HCT116 (cell line): ENCODE measurements around the gene KCNQ1OT1. TPM values are rescaled to one million over a fixed set of nuclear protein-coding genes. Genes with fewer than 3 reads are reported as not detected.

Experiments
- ATAC-seq: fragments of 200-7000 bp; cut with Tn5 transposase; 2 replicates; pipeline ENCODE4 v1.9.1; 2020; ENCODE audit warnings: mild to moderate bottlenecking, moderate library complexity
- BruUV-seq: library from RNA; stranded (reverse); fragments of 400-500 nt; replicated peaks from 2 replicates; lab custom pipeline; 2021; lab: Mats Ljungman, UMichigan
- CTCF ChIA-PET: fragments of 300-600 bp; sonication (Branson Sonifier 250); formaldehyde crosslinking; loops from one replicate; lab custom pipeline; 2021; ENCODE audit warnings: antibody characterized with exemption; lab: Charles Lee
- POLR2A ChIA-PET: fragments of 300-600, 350-600 bp; sonication (Branson Sonifier 250); formaldehyde crosslinking; loops from one replicate; lab custom pipeline; 2021; ENCODE audit warnings: antibody characterized with exemption; lab: Charles Lee
- RAD21 ChIA-PET, 2 experiments: fragments of 300-600 bp; sonication (Branson Sonifier 250); formaldehyde crosslinking; loops; one replicate each; lab custom pipeline; 2023; ENCODE audit warnings: low total read pairs in 2 of 2; ENCODE audit not compliant: uncharacterized antibody in 2 of 2, unreplicated experiment in 2 of 2, low non-redundant PET in 1 of 2; lab: Charles Lee
- DNase-seq: peaks from one replicate; pipeline ENCODE4 v3.0.0-alpha.2; 2010; ENCODE audit warnings: low read depth, low spot score
- H2AFZ ChIP-seq: fragments of 200-600 bp; shearing (Covaris generic), sonication (generic); 2 replicates; pipeline ENCODE4 v1.6.1; 2017; ENCODE audit warnings: low read depth, mixed run types, mixed read lengths, antibody characterized with exemption, low read length; ENCODE audit not compliant: poor library complexity, severe bottlenecking
- H3K27ac ChIP-seq: 2 replicates; pipeline ENCODE4 v1.5.1; 2012; ENCODE audit warnings: low read depth, low read length
- H3K27me3 ChIP-seq: fragments of 200-600 bp; sonication (generic); 2 replicates; pipeline ENCODE4 v1.6.1; 2016; ENCODE audit warnings: mixed run types, low read length, mixed read lengths; ENCODE audit not compliant: insufficient read depth
- H3K36me3 ChIP-seq, 2 experiments: fragments of 200-500 bp in 1 of 2; fragments of 200-600 bp in 1 of 2; sonication (Bioruptor generic) in 1 of 2; sonication (generic) in 1 of 2; 2 replicates each; pipeline versions ENCODE4 v1.5.1 to v1.6.1; 2014 to 2016; ENCODE audit warnings: low read length in 2 of 2, inconsistent platforms in 1 of 2, mixed read lengths in 1 of 2, mixed run types in 1 of 2; ENCODE audit not compliant: insufficient read depth in 2 of 2, control insufficient read depth in 1 of 2
- H3K4me1 ChIP-seq, 2 experiments: fragments of 200-600 bp in 1 of 2; sonication (generic) in 1 of 2; 2 replicates each; pipeline versions ENCODE4 v1.5.1 to v1.6.1; 2012 to 2017; ENCODE audit warnings: low read length in 2 of 2, inconsistent platforms in 1 of 2, mild to moderate bottlenecking in 1 of 2, mixed read lengths in 1 of 2, mixed run types in 1 of 2, moderate library complexity in 1 of 2; ENCODE audit not compliant: insufficient read depth in 2 of 2, control insufficient read depth in 1 of 2
- H3K4me2 ChIP-seq: fragments of 200-600 bp; sonication (generic); 2 replicates; pipeline ENCODE4 v1.6.1; 2017; ENCODE audit warnings: mixed run types, low read length, mixed read lengths
- H3K4me3 ChIP-seq, 2 experiments: fragments of 200-600 bp in 1 of 2; sonication (generic) in 1 of 2; replicated peaks in 1 of 2; 2 replicates each; pipeline ENCODE4 v1.5.1; 2011 to 2016; ENCODE audit warnings: low read length in 2 of 2, control low read depth in 1 of 2, low read depth in 1 of 2, mild to moderate bottlenecking in 1 of 2, mixed read lengths in 1 of 2, mixed run types in 1 of 2
- H3K79me2 ChIP-seq: fragments of 200-600 bp; sonication (generic); 2 replicates; pipeline ENCODE4 v1.6.1; 2017; ENCODE audit warnings: mild to moderate bottlenecking, mixed run types, low read length, moderate library complexity, mixed read lengths; ENCODE audit not compliant: insufficient read depth
- H3K9ac ChIP-seq: fragments of 200-600 bp; sonication (generic); 2 replicates; pipeline ENCODE4 v1.6.1; 2016; ENCODE audit warnings: low read length, mixed read lengths
- H3K9me2 ChIP-seq: fragments of 200-600 bp; sonication (generic), shearing (Covaris generic); 2 replicates; pipeline ENCODE4 v1.6.1; 2017; ENCODE audit warnings: mixed run types, mild to moderate bottlenecking, moderate library complexity; ENCODE audit not compliant: insufficient read depth
- H3K9me3 ChIP-seq, 2 experiments: fragments of 200-500 bp in 1 of 2; fragments of 200-600 bp in 1 of 2; sonication (Bioruptor generic) in 1 of 2; sonication (generic) in 1 of 2; 2 replicates each; pipeline ENCODE4 v1.6.1; 2014 to 2017; ENCODE audit warnings: low read length in 2 of 2, mixed read lengths in 2 of 2, inconsistent platforms in 1 of 2, low read depth in 1 of 2, mild to moderate bottlenecking in 1 of 2, mixed run types in 1 of 2, moderate library complexity in 1 of 2; ENCODE audit not compliant: control insufficient read depth in 1 of 2, insufficient read depth in 1 of 2
- H4K20me1 ChIP-seq: fragments of 200-600 bp; sonication (generic), shearing (Covaris generic); 2 replicates; pipeline ENCODE4 v1.6.1; 2017; ENCODE audit warnings: mixed run types, mild to moderate bottlenecking, moderate library complexity; ENCODE audit not compliant: insufficient read depth
- CBX3 ChIP-seq: IDR thresholded peaks from 2 replicates; pipeline ENCODE4 v1.6.1; 2012; ENCODE audit warnings: low read depth
- CEBPB ChIP-seq: IDR thresholded peaks from 2 replicates; pipeline ENCODE4 v1.6.1; 2012; ENCODE audit warnings: low read depth
- CTCF ChIP-seq, 3 experiments: fragments of 200-600 bp in 1 of 3; sonication (generic) in 1 of 3; IDR thresholded peaks in 2 of 3; conservative IDR thresholded peaks in 1 of 3; 2 replicates each; pipeline ENCODE4 v1.5.1; 2012 to 2017; ENCODE audit warnings: low read depth in 2 of 3, low read length in 2 of 3, antibody characterized with exemption in 1 of 3, borderline replicate concordance in 1 of 3, control low read depth in 1 of 3, mild to moderate bottlenecking in 1 of 3, mixed read lengths in 1 of 3, mixed run types in 1 of 3, moderate library complexity in 1 of 3; ENCODE audit not compliant: insufficient read depth in 1 of 3
- EGR1 ChIP-seq: IDR thresholded peaks from 2 replicates; pipeline ENCODE4 v1.6.1; 2012; ENCODE audit warnings: low read depth
- ELF1 ChIP-seq: IDR thresholded peaks from 2 replicates; pipeline ENCODE4 v1.6.1; 2012; ENCODE audit warnings: low read depth, borderline replicate concordance
- EZH2 ChIP-seq: fragments of 200-600 bp; sonication (generic); IDR thresholded peaks from 2 replicates; pipeline ENCODE4 v1.6.1; 2017; ENCODE audit warnings: antibody characterized with exemption, mixed run types
- EZH2phosphoT487 ChIP-seq: fragments of 200-600 bp; IDR thresholded peaks from 2 replicates; pipeline ENCODE4 v1.6.1; 2018; ENCODE audit warnings: antibody characterized with exemption, borderline replicate concordance
- FOSL1 ChIP-seq: IDR thresholded peaks from 2 replicates; pipeline ENCODE4 v1.6.1; 2012; ENCODE audit warnings: low read depth
- JUND ChIP-seq: IDR thresholded peaks from 2 replicates; pipeline ENCODE4 v1.6.1; 2012
- MAX ChIP-seq: IDR thresholded peaks from 2 replicates; pipeline ENCODE4 v1.6.1; 2012
- POLR2AphosphoS5 ChIP-seq: IDR thresholded peaks from 2 replicates; pipeline ENCODE4 v1.6.1; 2011; ENCODE audit warnings: mild to moderate bottlenecking, low read depth, low read length, moderate library complexity
- SIN3A ChIP-seq: IDR thresholded peaks from 2 replicates; pipeline ENCODE4 v1.6.1; 2012; ENCODE audit warnings: low read depth
- SP1 ChIP-seq: IDR thresholded peaks from 2 replicates; pipeline ENCODE4 v1.6.1; 2012; ENCODE audit warnings: low read depth
- SRF ChIP-seq: IDR thresholded peaks from 2 replicates; pipeline ENCODE4 v1.6.1; 2012; ENCODE audit warnings: low read depth
- TCF7L2 ChIP-seq: IDR thresholded peaks from 2 replicates; pipeline ENCODE4 v1.7.0; 2011; ENCODE audit warnings: borderline replicate concordance, inconsistent platforms; ENCODE audit not compliant: insufficient read depth, insufficient read length; ENCODE audit errors: extremely low read depth
- YY1 ChIP-seq: IDR thresholded peaks from 2 replicates; pipeline ENCODE4 v1.6.1; 2011; ENCODE audit warnings: low read length, low read depth, moderate library complexity, mild to moderate bottlenecking; ENCODE audit not compliant: insufficient replicate concordance; ENCODE audit errors: extremely low read depth
- ZBTB33 ChIP-seq: IDR thresholded peaks from 2 replicates; pipeline ENCODE4 v1.6.1; 2011; ENCODE audit warnings: mild to moderate bottlenecking, low read length, moderate library complexity; ENCODE audit not compliant: insufficient replicate concordance; ENCODE audit errors: extremely low read depth
- ZFX ChIP-seq: fragments of 450-650 bp; IDR thresholded peaks from 2 replicates; pipeline ENCODE4 v1.6.1; 2017
- ZNF274 ChIP-seq: fragments of 200-500 bp; sonication (Bioruptor generic); IDR thresholded peaks from 2 replicates; pipeline ENCODE4 v1.6.1; 2014; ENCODE audit warnings: mild to moderate bottlenecking, low read depth, low read length, inconsistent platforms
- intact Hi-C: fragments of 100-400 bp; cut with micrococcal nuclease; formaldehyde crosslinking; loops from 2 replicates; pipeline ENCODE4 v1.10.0; 2022
- total RNA-seq: library from RNA; stranded (reverse); gene quantifications from one replicate; pipeline ENCODE4 v1.2.1, GENCODE V29; 2021; ENCODE audit not compliant: unreplicated experiment

KCNQ1OT1 gene
- total RNA-seq, 1 experiment from 2014 or later, result 1.1 TPM

- H3K27me3 ChIP-seq, result no peaks in the 10 kb centered on the region
- H3K27ac ChIP-seq, result no peak overlapping the region
- RAD21 ChIA-PET, result no interaction called here
- TF ChIP-seq MAX (no peak), TCF7L2 (no peak), SP1 (no peak), EZH2 (no peak), SRF (no peak), SIN3A (no peak), CTCF (IDR thresholded peaks at IDR 0.05 in 2 of 3, conservative IDR thresholded peaks at IDR 0.05 in 1 of 3; ENCODE audit: borderline replicate concordance in 1 of 3, insufficient read depth in 1 of 3, low read depth in 2 of 3, low read length in 2 of 3) (no peak), CBX3 (no peak), JUND (no peak), ZFX (no peak), ZBTB33 (no peak), ZNF274 (no peak), YY1 (no peak), POLR2AphosphoS5 (no peak), CEBPB (no peak), EGR1 (no peak), EZH2phosphoT487 (no peak), ELF1 (no peak), FOSL1 (no peak)
- TF ChIP-seq, all 23 proteins: peak for 0
- BruUV-seq, result no TSS peak
- Histone ChIP-seq H3K9ac (no peak overlapping the region), H3K4me2 (no peak overlapping the region), H3K9me3 (no peaks in the 10 kb centered on the region), H3K79me2 (peaks cover 18% of the 10 kb centered on the region; the same call in 1 of the 2 replicates), H3K4me3 (no peak overlapping the region), H3K36me3 (no peaks in the 10 kb centered on the region), H3K4me1 (no peaks in the 10 kb centered on the region), H2AFZ (no peak overlapping the region), H3K9me2 (no peaks in the 10 kb centered on the region), H4K20me1 (no peaks in the 10 kb centered on the region)
- ChIA-PET POLR2A (interaction anchor here (1.1 kb wide), 1 partner anchor 140 kb away, joined by 4 read pairs; no protein-coding TSS in a partner anchor), CTCF (no interaction called here)
- DNase-seq (no peak), ATAC-seq (no peak)
- intact Hi-C loops, result no loop called here
Measured at GRCh38 chr11:2673871-2674471, 25.8 kb downstream of the KCNQ1OT1 start.
